B cell (primary cell): ENCODE results near the gene TBCC.

Experiments used
- EZH2 ChIP-seq: IDR thresholded peaks from 2 replicates; pipeline ENCODE4 v1.6.1; 2012; ENCODE audit warnings: borderline replicate concordance, low read depth, mild to moderate bottlenecking, moderate library complexity, low read length; ENCODE audit not compliant: insufficient read depth, poor library complexity, severe bottlenecking
- TF ChIP-seq, protein P1 (sequence below): fragments of 200-600 bp; IDR thresholded peaks from one replicate; pipeline ENCODE4 v1.8.0; 2022; ENCODE audit warnings: antibody characterized with exemption, mild to moderate bottlenecking

DNA sequence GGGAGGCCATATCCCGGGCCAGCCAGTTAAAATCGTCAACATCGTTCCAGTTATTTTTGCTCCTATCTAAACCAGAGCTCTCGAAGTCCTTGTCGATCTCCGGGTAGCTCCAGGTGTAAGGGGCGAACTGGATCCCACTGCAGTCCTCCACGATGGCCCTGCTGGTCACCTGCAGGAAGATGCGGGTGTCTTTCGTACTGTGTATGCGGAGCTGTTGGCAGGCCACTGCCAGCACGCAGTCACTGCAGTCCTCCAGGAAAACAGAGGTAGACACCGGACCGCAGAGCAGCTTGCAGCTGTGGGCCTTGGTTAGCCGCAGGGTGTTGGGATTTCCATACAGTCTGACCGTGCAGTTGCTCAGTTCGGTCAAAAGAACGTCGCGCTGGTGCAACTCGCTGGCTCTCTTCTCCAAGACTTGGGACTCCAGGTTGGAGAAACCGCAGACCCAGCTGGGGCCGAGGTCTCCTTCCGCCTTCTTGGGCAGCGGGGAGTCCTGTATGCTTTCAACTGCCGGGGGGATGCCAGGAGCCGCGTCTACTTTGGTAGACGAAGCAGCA, 742 bp downstream of the TBCC start:
- TF ChIP-seq, protein P1, sequence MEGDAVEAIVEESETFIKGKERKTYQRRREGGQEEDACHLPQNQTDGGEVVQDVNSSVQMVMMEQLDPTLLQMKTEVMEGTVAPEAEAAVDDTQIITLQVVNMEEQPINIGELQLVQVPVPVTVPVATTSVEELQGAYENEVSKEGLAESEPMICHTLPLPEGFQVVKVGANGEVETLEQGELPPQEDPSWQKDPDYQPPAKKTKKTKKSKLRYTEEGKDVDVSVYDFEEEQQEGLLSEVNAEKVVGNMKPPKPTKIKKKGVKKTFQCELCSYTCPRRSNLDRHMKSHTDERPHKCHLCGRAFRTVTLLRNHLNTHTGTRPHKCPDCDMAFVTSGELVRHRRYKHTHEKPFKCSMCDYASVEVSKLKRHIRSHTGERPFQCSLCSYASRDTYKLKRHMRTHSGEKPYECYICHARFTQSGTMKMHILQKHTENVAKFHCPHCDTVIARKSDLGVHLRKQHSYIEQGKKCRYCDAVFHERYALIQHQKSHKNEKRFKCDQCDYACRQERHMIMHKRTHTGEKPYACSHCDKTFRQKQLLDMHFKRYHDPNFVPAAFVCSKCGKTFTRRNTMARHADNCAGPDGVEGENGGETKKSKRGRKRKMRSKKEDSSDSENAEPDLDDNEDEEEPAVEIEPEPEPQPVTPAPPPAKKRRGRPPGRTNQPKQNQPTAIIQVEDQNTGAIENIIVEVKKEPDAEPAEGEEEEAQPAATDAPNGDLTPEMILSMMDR: no peak
- TF ChIP-seq EZH2: no peak
